Cardiac fibroblast (primary cell): ENCODE results near the gene CENPP.

ENCODE experiments used
- DNase-seq, 2 donors: peaks; one replicate each; pipeline versions ENCODE4 v3.0.0 to v3.0.0-alpha.2; 2010; ENCODE audit warnings: low read depth in 2 of 2
- H3K4me3 ChIP-seq, 2 donors: replicated peaks in 1 of 2; 1 replicate in 1 of 2; 2 replicates in 1 of 2; pipeline ENCODE4 v1.5.1; 2011; ENCODE audit warnings: low read depth in 2 of 2, low read length in 2 of 2, mild to moderate bottlenecking in 2 of 2, moderate library complexity in 1 of 2
- TF ChIP-seq, protein P1 (sequence below): IDR thresholded peaks from one replicate; pipeline ENCODE4 v1.5.1; 2011; ENCODE audit warnings: low read depth, mild to moderate bottlenecking, low read length, inconsistent platforms

CENPP gene

DNA sequence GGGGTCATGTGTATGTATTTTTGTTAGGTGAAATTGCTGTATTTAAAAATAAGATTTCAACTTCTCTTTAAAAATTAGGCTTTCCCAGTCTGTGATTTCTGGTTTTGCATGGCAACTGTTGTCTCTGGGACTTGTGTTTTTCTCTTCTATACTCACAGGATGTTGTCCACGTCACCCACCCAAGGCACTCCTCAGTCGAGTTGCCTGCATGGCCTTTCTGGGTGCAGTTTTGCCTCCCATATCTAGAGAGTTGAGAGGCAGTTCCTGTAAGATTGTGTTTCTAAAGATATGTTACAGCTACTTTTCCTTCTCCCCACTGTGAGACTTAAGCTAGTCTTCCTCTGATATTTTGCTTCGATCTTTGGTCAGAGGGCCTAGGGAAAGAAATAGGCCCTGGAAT, 158.8 kb downstream of the CENPP start:
- H3K4me3 ChIP-seq: no peak overlapping the region
- TF ChIP-seq, protein P1, sequence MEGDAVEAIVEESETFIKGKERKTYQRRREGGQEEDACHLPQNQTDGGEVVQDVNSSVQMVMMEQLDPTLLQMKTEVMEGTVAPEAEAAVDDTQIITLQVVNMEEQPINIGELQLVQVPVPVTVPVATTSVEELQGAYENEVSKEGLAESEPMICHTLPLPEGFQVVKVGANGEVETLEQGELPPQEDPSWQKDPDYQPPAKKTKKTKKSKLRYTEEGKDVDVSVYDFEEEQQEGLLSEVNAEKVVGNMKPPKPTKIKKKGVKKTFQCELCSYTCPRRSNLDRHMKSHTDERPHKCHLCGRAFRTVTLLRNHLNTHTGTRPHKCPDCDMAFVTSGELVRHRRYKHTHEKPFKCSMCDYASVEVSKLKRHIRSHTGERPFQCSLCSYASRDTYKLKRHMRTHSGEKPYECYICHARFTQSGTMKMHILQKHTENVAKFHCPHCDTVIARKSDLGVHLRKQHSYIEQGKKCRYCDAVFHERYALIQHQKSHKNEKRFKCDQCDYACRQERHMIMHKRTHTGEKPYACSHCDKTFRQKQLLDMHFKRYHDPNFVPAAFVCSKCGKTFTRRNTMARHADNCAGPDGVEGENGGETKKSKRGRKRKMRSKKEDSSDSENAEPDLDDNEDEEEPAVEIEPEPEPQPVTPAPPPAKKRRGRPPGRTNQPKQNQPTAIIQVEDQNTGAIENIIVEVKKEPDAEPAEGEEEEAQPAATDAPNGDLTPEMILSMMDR: no peak
- peak; percentile 36 to 38 for DNase-seq

DNA sequence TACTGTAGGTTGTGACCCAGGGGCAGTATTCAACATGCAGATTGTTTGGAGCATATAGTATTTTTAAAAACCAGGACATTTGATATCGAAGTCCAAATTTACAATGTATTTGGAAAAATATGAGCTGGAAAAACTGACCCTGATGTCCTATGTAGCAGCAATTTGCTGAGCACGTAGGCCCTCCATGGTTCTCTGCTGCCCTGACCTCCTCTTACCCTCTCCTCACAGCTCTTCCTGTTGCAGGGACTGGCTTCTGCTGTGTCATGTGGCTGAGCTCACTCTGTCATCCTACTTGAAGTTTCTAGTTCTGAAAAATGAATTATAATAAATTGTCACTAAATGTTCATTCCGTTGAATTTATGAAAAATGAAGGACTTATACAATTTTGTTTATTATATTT, 160.6 kb downstream of the CENPP start:
- H3K4me3 ChIP-seq: no peak overlapping the region
- TF ChIP-seq, protein P1: no peak
- DNase-seq: no peak

DNA sequence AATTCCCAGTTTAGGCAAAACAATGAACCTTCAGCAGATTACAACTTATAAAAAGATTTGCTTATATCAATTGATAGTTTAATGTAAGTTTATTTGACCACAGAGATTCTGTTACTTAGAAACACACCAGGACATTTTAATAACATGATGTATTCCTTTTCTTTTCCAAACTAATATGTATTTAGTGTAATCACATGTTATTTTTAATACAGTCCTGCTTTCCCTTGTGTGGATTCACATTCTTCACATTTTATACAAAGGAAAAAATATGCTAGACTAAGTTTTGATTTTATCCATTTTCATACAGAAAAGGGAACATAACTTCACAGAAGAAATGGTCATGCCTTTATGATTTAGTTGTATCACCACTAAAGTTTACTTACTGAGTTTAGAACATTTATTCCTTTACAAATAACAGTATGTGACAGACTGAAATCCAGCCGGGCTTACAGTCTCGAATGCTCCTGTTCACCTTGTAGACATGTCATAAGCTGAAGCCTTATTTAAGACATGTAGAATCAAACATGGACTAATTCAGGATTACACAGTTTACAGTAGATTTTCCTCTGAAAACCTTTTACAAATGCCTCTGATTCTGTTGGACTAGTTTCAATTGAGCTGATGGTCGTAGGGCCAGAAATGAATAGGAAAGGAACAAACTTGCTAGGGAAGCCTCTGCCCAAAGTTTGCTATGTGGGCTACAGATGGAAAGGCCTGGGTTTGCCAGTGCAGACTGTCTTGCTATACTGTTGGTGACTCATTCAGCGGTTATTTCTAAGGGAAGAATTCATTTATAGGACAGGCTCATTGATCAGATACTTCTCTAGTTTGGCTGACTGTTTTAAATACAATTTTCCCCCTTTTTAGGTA, 163.2 kb downstream of the CENPP start:
- TF ChIP-seq, protein P1: no peak
- peak; percentile 38 to 50 for DNase-seq
- no peak overlapping the region for H3K4me3 ChIP-seq

DNA sequence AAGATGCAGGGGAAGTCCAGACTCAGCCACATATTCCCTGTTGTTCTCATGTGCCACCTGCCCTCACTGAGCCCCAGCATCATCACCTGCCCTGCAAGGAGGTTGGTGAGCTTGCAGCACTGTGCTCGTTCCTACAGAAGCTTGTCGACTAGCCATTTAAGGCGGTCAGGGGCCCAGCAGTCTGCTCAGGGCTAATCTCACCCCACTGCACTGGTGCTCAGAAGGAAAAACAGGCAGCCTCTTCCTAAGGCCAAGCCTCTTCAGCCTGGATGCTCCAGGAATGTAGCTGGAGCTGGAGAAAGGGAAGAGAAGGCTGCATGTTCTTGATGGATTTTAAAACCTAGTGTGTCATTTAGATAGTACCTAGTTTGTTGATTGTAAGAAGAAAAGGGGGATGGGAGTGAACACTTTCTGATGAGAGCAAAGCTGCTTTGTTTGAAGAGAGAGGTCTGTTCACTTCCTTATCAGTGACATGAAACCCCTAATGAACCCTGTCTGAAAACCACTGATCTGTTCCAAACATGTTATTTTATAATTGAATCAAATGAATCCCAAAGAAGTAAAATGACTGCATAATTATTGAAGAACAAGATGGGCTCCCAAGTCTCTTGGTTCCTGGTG, 167.1 kb downstream of the CENPP start:
- TF ChIP-seq, protein P1: no peak
- H3K4me3 ChIP-seq: no peak overlapping the region
- DNase-seq: no peak

DNA sequence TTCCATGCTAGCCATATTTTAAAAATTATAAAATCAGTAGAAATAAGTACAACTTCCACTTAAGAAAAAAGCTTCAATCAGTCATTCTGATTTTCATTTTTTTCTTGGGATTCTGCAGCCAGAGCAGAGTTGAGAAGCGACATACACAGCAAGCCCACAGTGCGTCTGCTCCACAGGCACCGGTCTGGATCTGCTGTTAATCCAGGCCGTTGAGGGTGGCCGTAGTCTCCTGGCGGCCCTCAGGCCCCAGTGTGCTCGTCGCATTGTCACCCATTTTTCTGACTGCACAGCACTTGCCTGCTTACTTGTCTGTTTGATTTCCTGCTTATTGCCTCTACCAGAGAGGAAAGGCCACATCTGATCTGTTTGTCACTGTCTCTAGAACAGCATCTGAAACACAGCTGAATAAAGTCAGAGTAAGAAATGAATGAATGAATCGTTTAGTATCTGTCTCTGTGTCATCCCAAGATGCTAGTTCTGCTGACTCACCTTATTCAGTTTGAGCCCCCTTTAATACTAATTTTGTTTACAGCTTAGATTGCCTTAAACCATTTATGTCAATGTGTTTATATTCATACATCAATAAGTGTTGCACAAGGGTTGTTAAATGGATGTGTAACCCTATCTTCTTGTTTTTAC, 168.1 kb downstream of the CENPP start:
- no peak for DNase-seq
- TF ChIP-seq, protein P1: no peak

DNA sequence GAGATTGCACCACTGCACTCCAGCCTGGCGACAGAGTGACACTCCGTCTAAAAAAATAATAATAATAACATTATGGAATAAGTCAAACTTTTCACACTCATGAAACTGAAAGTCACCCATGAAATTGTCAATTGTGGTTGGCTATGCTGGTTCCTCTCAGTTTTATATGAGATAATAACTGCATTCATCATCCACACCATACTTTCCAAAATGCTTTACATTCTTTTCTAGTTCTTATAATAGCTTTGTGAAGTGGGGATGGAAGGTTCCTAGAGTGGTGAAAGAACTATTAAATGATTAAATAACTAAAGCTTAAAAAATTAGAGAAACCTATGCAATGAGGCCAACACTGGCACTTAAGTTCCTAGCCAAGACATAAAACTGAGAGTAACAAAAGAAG, 169.1 kb downstream of the CENPP start:
- TF ChIP-seq, protein P1: no peak
- DNase-seq: no peak
- no peak overlapping the region for H3K4me3 ChIP-seq

More for the DNA sequence above, 168.1 kb downstream of the CENPP start:
- no peak overlapping the region for H3K4me3 ChIP-seq
